Aorta (tissue), 5 donors: Measurements from ENCODE around the gene PLEKHN1. TPM values are rescaled to one million over a fixed set of nuclear protein-coding genes. Genes with fewer than 3 reads are reported as not detected.
A peak's percentile ranks its signal among the peaks of the same experiment; 100 is the strongest.

Source experiments
- ATAC-seq: fragments of 200-7000 bp; cut with Tn5 transposase; one replicate; pipeline ENCODE4 v1.9.1; 2022; ENCODE audit warnings: moderate library complexity; ENCODE audit not compliant: low FRiP score
- DNase-seq, 2 donors: peaks; one replicate each; pipeline ENCODE4 v3.0.0-alpha.2; 2020
- H3K27ac ChIP-seq, 2 donors: one replicate each; pipeline ENCODE4 v1.5.1; 2013; ENCODE audit warnings: low read length in 2 of 2, mild to moderate bottlenecking in 2 of 2, moderate library complexity in 2 of 2, control low read depth in 1 of 2, inconsistent platforms in 1 of 2, low read depth in 1 of 2
- H3K27me3 ChIP-seq, 2 donors: one replicate each; pipeline ENCODE4 v1.6.1; 2013; ENCODE audit warnings: control low read depth in 1 of 2, low read length in 1 of 2, mild to moderate bottlenecking in 1 of 2, moderate library complexity in 1 of 2; ENCODE audit not compliant: insufficient read depth in 2 of 2, control insufficient read depth in 1 of 2
- H3K36me3 ChIP-seq, 2 donors: one replicate each; pipeline ENCODE4 v1.6.1; 2013; ENCODE audit warnings: control low read depth in 1 of 2, low read length in 1 of 2, mild to moderate bottlenecking in 1 of 2; ENCODE audit not compliant: insufficient read depth in 2 of 2, control insufficient read depth in 1 of 2
- H3K4me1 ChIP-seq, 2 donors: one replicate each; pipeline ENCODE4 v1.6.1; 2013; ENCODE audit warnings: low read length in 2 of 2, control low read depth in 1 of 2, mild to moderate bottlenecking in 1 of 2, moderate library complexity in 1 of 2; ENCODE audit not compliant: insufficient read depth in 2 of 2, control insufficient read depth in 1 of 2
- H3K4me3 ChIP-seq, 2 donors: one replicate each; pipeline ENCODE4 v1.5.1; 2013; ENCODE audit warnings: low read length in 2 of 2, control low read depth in 1 of 2, mild to moderate bottlenecking in 1 of 2
- H3K9me3 ChIP-seq: one replicate; pipeline ENCODE4 v1.6.1; 2013; ENCODE audit warnings: mild to moderate bottlenecking, low read length; ENCODE audit not compliant: control insufficient read depth
- WGBS, 2 donors: extraction: QIAGEN DNeasy Blood & Tissue Kit; methylation state at CpG; one replicate each; pipeline ENCODE4 v1.1.7; 2013; 5-methylcytosine and 5-hydroxymethylcytosine counted together
- intact Hi-C, 2 donors: fragments of 100-400 bp; cut with DNase I; formaldehyde crosslinking; loops; one replicate each; pipeline versions ENCODE4 v1.14.2 to v1.15.0; 2022
- long read RNA-seq, 2 donors: library from polyadenylated mRNA; unstranded; transcript quantifications; one replicate each; pipeline ENCODE4 v2.0.0, GENCODE V29; 2020 to 2021
- polyA plus RNA-seq, 2 donors: library from polyadenylated mRNA; stranded (reverse); fragments of 200-250 nt; gene quantifications; one replicate each; pipeline ENCODE4 v1.2.3, GENCODE V29; 2013
- total RNA-seq, 2 donors: library from RNA; stranded (reverse); fragmentation: NEBNext Ultra II Directional; extraction: Animal tissue kit (Norgen Biotek cat#: 25700); gene quantifications; one replicate each; pipeline ENCODE4 v1.2.1, GENCODE V29; 2021
- donor health status: healthy with polysubstance abuse.
- donor health status: Bipolar disorder and iron deficiency.
- donor health status: DM: no; HTN: no; CAD: no.
- donor health status: DM: no; HTN: no; CAD: no.
- donor health status: DM: yes; HTN: yes; CAD: no.

The PLEKHN1 gene
- total RNA-seq (1 to 10 TPM in 1 of 2 donors, under 1 TPM in 1; 0.52 to 1.2 TPM), polyA plus RNA-seq (under 1 TPM; 0.13 to 0.61 TPM)
- long read RNA-seq, donor 1, partial matches to known transcripts, result 2 of 3 reads
- long read RNA-seq, donor 1, other reads (novel, unspliced or antisense), result 0 of 3 reads
- long read RNA-seq, donor 2, result 0 reads

- H3K27me3 ChIP-seq, result no peaks in the 10 kb centered on the region
- no peaks in the 10 kb centered on the region for H3K4me1 ChIP-seq
- ATAC-seq (peak; percentile 2), DNase-seq (no peak)
- H3K9me3 ChIP-seq, result no peaks in the 10 kb centered on the region
- intact Hi-C loops, result no loop called here
- WGBS, 2 donors, result 11 to 15% methylated on average over 30 to 31 of the region's 31 CpGs
- H3K4me3 ChIP-seq, result peak within 1 kb of the TSS; percentile 1 to 28
- no peak within 1 kb of the TSS for H3K27ac ChIP-seq
- no peaks in the 10 kb centered on the region for H3K36me3 ChIP-seq
Measured at GRCh38 chr1:966135-966703, at the start of gene PLEKHN1. Gene PLEKHN1, plus strand, starts transcription at chr1:966482. Its CDS starts 50 bp downstream, at chr1:966532.

- H3K9me3 ChIP-seq, result no peaks in the 10 kb centered on the region
- ATAC-seq, result no peak
- intact Hi-C loops, result no loop called here
- no peaks in the 10 kb centered on the region for H3K4me1 ChIP-seq
- WGBS, 2 donors, result 38 to 46% methylated on average over 6 to 7 of the region's 7 CpGs
- no peaks in the 10 kb centered on the region for H3K27me3 ChIP-seq
- no peak overlapping the region for H3K27ac ChIP-seq
- DNase-seq, result peak; percentile 32 to 62
- H3K4me3 ChIP-seq, result no peak overlapping the region
- no peaks in the 10 kb centered on the region for H3K36me3 ChIP-seq
Measured at GRCh38 chr1:917076-917459, 49.2 kb upstream of the PLEKHN1 start.

GRCh38 chr1:917466-918091, 48.7 kb upstream of the PLEKHN1 start:
- intact Hi-C loops, result no loop called here
- Histone ChIP-seq H3K36me3 (no peaks in the 10 kb centered on the region), H3K27ac (no peak overlapping the region), H3K27me3 (no peaks in the 10 kb centered on the region), H3K9me3 (no peaks in the 10 kb centered on the region), H3K4me1 (no peaks in the 10 kb centered on the region), H3K4me3 (no peak overlapping the region)
- 65 to 70% methylated on average over 22 of the region's 22 CpGs for WGBS, 2 donors
- ATAC-seq, result no peak
- DNase-seq, result peak; percentile 46 to 74

GRCh38 chr1:918353-918752, 47.9 kb upstream of the PLEKHN1 start:
- ATAC-seq (no peak), DNase-seq (peak; percentile 37 to 72)
- Histone ChIP-seq H3K27ac (no peak overlapping the region), H3K36me3 (no peaks in the 10 kb centered on the region), H3K4me3 (no peak overlapping the region), H3K9me3 (no peaks in the 10 kb centered on the region), H3K27me3 (no peaks in the 10 kb centered on the region), H3K4me1 (no peaks in the 10 kb centered on the region)
- WGBS, 2 donors, result 82 to 87% methylated on average over 15 of the region's 15 CpGs
- intact Hi-C loops, result no loop called here

GRCh38 chr1:918843-919242, 47.4 kb upstream of the PLEKHN1 start:
- Histone ChIP-seq H3K9me3 (no peaks in the 10 kb centered on the region), H3K27ac (no peak overlapping the region), H3K4me3 (no peak overlapping the region), H3K4me1 (no peaks in the 10 kb centered on the region), H3K27me3 (no peaks in the 10 kb centered on the region), H3K36me3 (no peaks in the 10 kb centered on the region)
- ATAC-seq (no peak), DNase-seq (peak; percentile 11 to 61)
- intact Hi-C loops, result no loop called here
- 67% methylated on average over 6 of the region's 6 CpGs for WGBS, 2 donors

GRCh38 chr1:919271-919872, 46.9 kb upstream of the PLEKHN1 start:
- no peaks in the 10 kb centered on the region for H3K36me3 ChIP-seq
- DNase-seq (peak in 1 of 2 donors; percentile 43), ATAC-seq (no peak)
- H3K9me3 ChIP-seq, result no peaks in the 10 kb centered on the region
- intact Hi-C loops, result no loop called here
- H3K27me3 ChIP-seq, result no peaks in the 10 kb centered on the region
- no peak overlapping the region for H3K27ac ChIP-seq
- no peak overlapping the region for H3K4me3 ChIP-seq
- 77 to 83% methylated on average over 28 to 29 of the region's 29 CpGs for WGBS, 2 donors
- no peaks in the 10 kb centered on the region for H3K4me1 ChIP-seq

- no peak overlapping the region for H3K27ac ChIP-seq
- H3K4me3 ChIP-seq, result no peak overlapping the region
- 64 to 65% methylated on average over 23 of the region's 23 CpGs for WGBS, 2 donors
- no peaks in the 10 kb centered on the region for H3K9me3 ChIP-seq
- no peaks in the 10 kb centered on the region for H3K36me3 ChIP-seq
- ATAC-seq (no peak), DNase-seq (peak in 1 of 2 donors; percentile 53)
- intact Hi-C loops, result loop anchor here in 1 of 2 donors (10.0 kb wide), 1 partner anchor 85 kb away; the partner anchor contains the start of gene HES4
- no peaks in the 10 kb centered on the region for H3K27me3 ChIP-seq
- no peaks in the 10 kb centered on the region for H3K4me1 ChIP-seq
Measured at GRCh38 chr1:920010-920409, 46.3 kb upstream of the PLEKHN1 start.

GRCh38 chr1:920521-920920, 45.8 kb upstream of the PLEKHN1 start:
- WGBS, 2 donors, result 38 to 39% methylated on average over 13 of the region's 13 CpGs
- Histone ChIP-seq H3K9me3 (no peaks in the 10 kb centered on the region), H3K27me3 (no peaks in the 10 kb centered on the region), H3K4me1 (no peaks in the 10 kb centered on the region), H3K36me3 (no peaks in the 10 kb centered on the region), H3K4me3 (no peak overlapping the region), H3K27ac (no peak overlapping the region)
- intact Hi-C loops, result loop anchor here in 1 of 2 donors (10.0 kb wide), 1 partner anchor 84 kb away; the partner anchor contains the start of gene HES4
- DNase-seq (peak in 1 of 2 donors; percentile 45), ATAC-seq (no peak)
